CD14-positive monocyte (primary cell): Measurements from ENCODE around the gene DEFB108B. TPM values are rescaled to one million over a fixed set of nuclear protein-coding genes. Genes with fewer than 3 reads are reported as not detected.
"Not testable (repeated sequence)": the region's sequence is repeated elsewhere in the genome, so short reads cannot be mapped to it uniquely, and the experiment has no call there.

Source experiments
- DNase-seq, 3 donors: peaks; one replicate each; pipeline ENCODE4 v3.0.0-alpha.2; 2011 to 2022
- H2AFZ ChIP-seq: 2 replicates; pipeline ENCODE4 v1.6.0; 2012; ENCODE audit warnings: mild to moderate bottlenecking, low read depth, low read length, inconsistent platforms; ENCODE audit not compliant: insufficient read depth, poor library complexity, severe bottlenecking
- H3K27ac ChIP-seq, 2 donors: 1 replicate in 1 of 2; 2 replicates in 1 of 2; pipeline ENCODE4 v1.5.1; 2012 to 2013; ENCODE audit warnings: low read length in 2 of 2, control low read depth in 1 of 2, inconsistent platforms in 1 of 2, low read depth in 1 of 2, mild to moderate bottlenecking in 1 of 2
- H3K27me3 ChIP-seq, 2 donors: one replicate each; pipeline versions ENCODE4 v1.6.0 to v1.6.1; 2011 to 2013; ENCODE audit warnings: low read length in 2 of 2; ENCODE audit not compliant: control insufficient read depth in 2 of 2, insufficient read depth in 2 of 2
- H3K36me3 ChIP-seq, 2 donors: replicated peaks in 1 of 2; 1 replicate in 1 of 2; 2 replicates in 1 of 2; pipeline versions ENCODE4 v1.5.1 to v1.6.1; 2012 to 2013; ENCODE audit warnings: low read length in 2 of 2, control low read depth in 1 of 2, inconsistent platforms in 1 of 2, mild to moderate bottlenecking in 1 of 2; ENCODE audit not compliant: insufficient read depth in 2 of 2, control insufficient read depth in 1 of 2
- H3K4me1 ChIP-seq, 2 donors: 1 replicate in 1 of 2; 2 replicates in 1 of 2; pipeline versions ENCODE4 v1.5.1 to v1.6.1; 2012 to 2013; ENCODE audit warnings: low read length in 2 of 2, control low read depth in 1 of 2, inconsistent platforms in 1 of 2, mild to moderate bottlenecking in 1 of 2, moderate library complexity in 1 of 2; ENCODE audit not compliant: insufficient read depth in 2 of 2, control insufficient read depth in 1 of 2
- H3K4me2 ChIP-seq: replicated peaks from 2 replicates; pipeline ENCODE3; 2012; ENCODE audit warnings: low read length, moderate library complexity, mild to moderate bottlenecking; ENCODE audit not compliant: poor library complexity, severe bottlenecking; ENCODE audit errors: extremely low read depth
- H3K4me3 ChIP-seq, 3 experiments: fragments of 200-600 bp in 1 of 3; sonication (generic) in 1 of 3; replicated peaks in 1 of 3; 1 replicate in 2 of 3; 2 replicates in 1 of 3; pipeline ENCODE4 v1.5.1; 2011 to 2013; ENCODE audit warnings: low read length in 3 of 3, mild to moderate bottlenecking in 3 of 3, control low read depth in 2 of 3, low read depth in 2 of 3, inconsistent platforms in 1 of 3, moderate library complexity in 1 of 3
- H3K79me2 ChIP-seq: 2 replicates; pipeline ENCODE4 v1.6.0; 2012; ENCODE audit warnings: mild to moderate bottlenecking, control low read depth, inconsistent platforms, low read length, moderate library complexity; ENCODE audit not compliant: insufficient read depth
- H3K9ac ChIP-seq: 2 replicates; pipeline ENCODE4 v1.6.0; 2017; ENCODE audit warnings: low read length, mild to moderate bottlenecking; ENCODE audit not compliant: insufficient read depth, poor library complexity, severe bottlenecking
- H3K9me3 ChIP-seq, 2 donors: replicated peaks in 1 of 2; 1 replicate in 1 of 2; 2 replicates in 1 of 2; pipeline versions ENCODE4 v1.5.1 to v1.6.1; 2012 to 2013; ENCODE audit warnings: low read length in 2 of 2, control low read depth in 1 of 2; ENCODE audit not compliant: control insufficient read depth in 1 of 2, insufficient read depth in 1 of 2
- H4K20me1 ChIP-seq: 2 replicates; pipeline ENCODE4 v1.6.0; 2012; ENCODE audit warnings: mild to moderate bottlenecking, low read length, control low read depth, moderate library complexity; ENCODE audit not compliant: insufficient read depth
- H3K27ac Mint-ChIP-seq, 7 donors: one replicate each; pipeline ENCODE4 v1.8.0; 2020; ENCODE audit warnings: mild to moderate bottlenecking in 7 of 7, mixed read lengths in 7 of 7, moderate library complexity in 6 of 7, inconsistent platforms in 2 of 7
- H3K27me3 Mint-ChIP-seq, 3 donors: one replicate each; pipeline ENCODE4 v1.8.0; 2021 to 2022; ENCODE audit warnings: low read depth in 3 of 3, mild to moderate bottlenecking in 3 of 3, mixed read lengths in 3 of 3, moderate library complexity in 3 of 3, inconsistent platforms in 1 of 3
- H3K36me3 Mint-ChIP-seq, 2 donors: one replicate each; pipeline ENCODE4 v1.8.0; 2020; ENCODE audit warnings: mixed read lengths in 2 of 2, inconsistent platforms in 1 of 2, mild to moderate bottlenecking in 1 of 2
- H3K4me1 Mint-ChIP-seq: one replicate; pipeline ENCODE4 v1.8.0; 2020; ENCODE audit warnings: mild to moderate bottlenecking, mixed read lengths
- H3K4me3 Mint-ChIP-seq, 2 donors: one replicate each; pipeline ENCODE4 v1.8.0; 2020; ENCODE audit warnings: mild to moderate bottlenecking in 2 of 2, mixed read lengths in 2 of 2, moderate library complexity in 1 of 2
- H3K9me3 Mint-ChIP-seq, 7 donors: one replicate each; pipeline ENCODE4 v1.8.0; 2020 to 2022; ENCODE audit warnings: mixed read lengths in 7 of 7, mild to moderate bottlenecking in 6 of 7, moderate library complexity in 6 of 7, inconsistent platforms in 2 of 7
- WGBS: methylation state at CpG from one replicate; pipeline ENCODE4 v1.1.5; 2013; ENCODE audit warnings: missing lambda C conversion rate; ENCODE audit not compliant: insufficient coverage; 5-methylcytosine and 5-hydroxymethylcytosine counted together
- intact Hi-C, 2 donors: fragments of 100-400 bp; cut with micrococcal nuclease; formaldehyde crosslinking; loops; one replicate each; pipeline versions ENCODE4 v1.15.0 to v1.15.1; 2023
- polyA plus RNA-seq, 3 donors: library from polyadenylated mRNA; depleted of rRNA in 1 of 3; unstranded in 2 of 3; stranded (reverse) in 1 of 3; fragments of 300-500 nt in 2 of 3; fragments of >200 nt in 1 of 3; fragmentation: Illumina TruSeq in 2 of 3; gene quantifications; 1 replicate in 2 of 3; 2 replicates in 1 of 3; pipeline ENCODE4 v1.2.3, GENCODE V29; 2012 to 2021

Gene DEFB108B
- polyA plus RNA-seq, 3 donors = not detected

GRCh38 chr11:71829686-71830085 lies 3.3 kb upstream of the DEFB108B start:
- H3K9me3 Mint-ChIP-seq, H3K4me3 Mint-ChIP-seq, H3K36me3 Mint-ChIP-seq, intact Hi-C loops, DNase-seq, H3K4me1 ChIP-seq, H3K4me2 ChIP-seq, H3K27me3 ChIP-seq, H4K20me1 ChIP-seq, H2AFZ ChIP-seq, H3K4me1 Mint-ChIP-seq, H3K27me3 Mint-ChIP-seq, H3K27ac Mint-ChIP-seq, H3K27ac ChIP-seq, H3K36me3 ChIP-seq, H3K9me3 ChIP-seq, H3K4me3 ChIP-seq, H3K79me2 ChIP-seq, H3K9ac ChIP-seq: not testable (repeated sequence)
- no CpG with 5 or more reads among the region's 3 CpGs for WGBS

- H3K9ac ChIP-seq, H3K9me3 Mint-ChIP-seq, H3K27ac Mint-ChIP-seq, H3K27me3 Mint-ChIP-seq, intact Hi-C loops, H3K27me3 ChIP-seq, H3K36me3 ChIP-seq, H3K9me3 ChIP-seq, H3K4me3 Mint-ChIP-seq, H3K79me2 ChIP-seq, H3K4me1 ChIP-seq, H3K4me2 ChIP-seq, H4K20me1 ChIP-seq, H3K27ac ChIP-seq, H3K36me3 Mint-ChIP-seq, DNase-seq, H3K4me3 ChIP-seq, H2AFZ ChIP-seq, H3K4me1 Mint-ChIP-seq: not testable (repeated sequence)
- WGBS = 83% methylated on average over 6 of the region's 6 CpGs
Observed at GRCh38 chr11:71842720-71843119, 9.7 kb downstream of the DEFB108B start.

GRCh38 chr11:71843355-71843754 lies 10.4 kb downstream of the DEFB108B start:
- H3K4me3 ChIP-seq, intact Hi-C loops, H3K27me3 Mint-ChIP-seq, H3K36me3 Mint-ChIP-seq, H3K4me3 Mint-ChIP-seq, H3K4me1 ChIP-seq, H3K27me3 ChIP-seq, H3K9ac ChIP-seq, H3K4me1 Mint-ChIP-seq, H2AFZ ChIP-seq, DNase-seq, H3K27ac ChIP-seq, H3K9me3 Mint-ChIP-seq, H3K27ac Mint-ChIP-seq, H3K4me2 ChIP-seq, H3K36me3 ChIP-seq, H3K79me2 ChIP-seq, H3K9me3 ChIP-seq, H4K20me1 ChIP-seq: not testable (repeated sequence)
- WGBS = 100% methylated on average over 4 of the region's 4 CpGs
